T-helper 1 cell (primary cell): ENCODE data around the gene PRR9.
"Not testable (repeated sequence)": the region's sequence is repeated elsewhere in the genome, so short reads cannot be mapped to it uniquely, and the experiment has no call there.

Experiments used
- DNase-seq, 5 donors: peaks; one replicate each; pipeline ENCODE4 v3.0.0-alpha.2; 2012 to 2020
- total RNA-seq, 4 donors: gene quantifications; one replicate each; lab custom pipeline; 2026; lab: John Stamatoyannopoulos, UW

The PRR9 gene, protein sequence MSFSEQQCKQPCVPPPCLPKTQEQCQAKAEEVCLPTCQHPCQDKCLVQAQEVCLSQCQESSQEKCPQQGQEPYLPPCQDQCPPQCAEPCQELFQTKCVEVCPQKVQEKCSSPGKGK
- 0 reads per million in 4 donors for total RNA-seq

DNA sequence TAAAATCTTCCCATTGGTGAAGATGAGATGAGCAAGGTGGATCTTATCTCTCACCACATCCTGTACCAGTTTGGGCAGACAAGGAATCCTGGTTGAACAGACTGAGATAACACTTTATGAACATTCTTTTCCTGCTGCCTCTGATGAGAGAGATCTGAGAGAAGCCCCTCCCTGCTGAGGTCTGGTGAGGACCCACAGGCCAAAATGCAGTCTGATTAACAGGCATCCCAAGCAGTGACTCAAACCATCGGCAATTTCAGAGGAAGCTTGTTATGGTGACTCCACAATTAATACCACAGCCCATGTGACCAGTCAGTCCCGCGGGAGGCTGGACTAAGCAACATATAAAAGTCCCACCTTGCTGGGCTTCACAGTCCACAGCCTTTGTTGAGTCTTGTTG is at the start of gene PRR9:
Gene PRR9, plus strand, starts transcription at position 373 of the 400 bp plus-strand sequence. CDS start 561 bp downstream, outside the sequence.
- DNase-seq, result no peak

DNA sequence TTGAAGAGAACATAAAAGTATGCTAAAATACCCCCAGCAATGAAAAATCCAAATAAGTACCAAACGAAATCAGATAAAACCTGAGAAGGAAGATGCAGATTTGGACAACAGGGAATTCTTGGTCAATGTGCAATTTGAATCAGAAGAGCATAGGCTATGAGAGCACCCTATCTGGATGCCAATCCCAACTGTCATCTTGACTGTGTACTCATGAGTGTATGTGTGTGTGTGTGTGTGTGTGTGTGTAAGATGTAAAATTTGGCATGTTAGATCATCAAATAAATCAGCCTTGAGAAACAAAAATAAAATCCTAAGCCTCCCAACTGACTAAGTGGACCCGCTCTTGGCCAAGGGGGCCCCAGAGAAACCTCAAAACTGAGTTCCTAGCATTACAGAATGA is 48.7 kb upstream of the PRR9 start:
- no peak for DNase-seq

DNA sequence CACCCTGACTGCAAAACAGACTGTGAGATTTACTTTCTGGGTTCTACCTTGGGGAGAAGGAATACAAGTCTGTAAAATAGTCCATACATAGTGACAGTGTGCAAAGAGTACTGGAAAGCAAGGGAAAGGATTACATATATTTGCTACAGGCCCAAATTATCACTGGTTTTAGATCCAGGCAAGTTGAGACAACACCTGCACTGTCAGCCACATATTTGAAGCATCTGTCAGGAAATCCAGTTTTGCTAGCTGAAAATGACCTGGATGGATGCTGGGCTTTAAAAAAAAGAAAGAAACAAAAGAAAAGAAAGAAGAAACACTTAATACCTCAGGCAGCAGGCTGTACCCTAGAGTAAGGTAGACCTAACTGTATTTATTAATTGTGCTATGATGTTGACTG is 42.8 kb upstream of the PRR9 start:
- DNase-seq, result no peak

DNA sequence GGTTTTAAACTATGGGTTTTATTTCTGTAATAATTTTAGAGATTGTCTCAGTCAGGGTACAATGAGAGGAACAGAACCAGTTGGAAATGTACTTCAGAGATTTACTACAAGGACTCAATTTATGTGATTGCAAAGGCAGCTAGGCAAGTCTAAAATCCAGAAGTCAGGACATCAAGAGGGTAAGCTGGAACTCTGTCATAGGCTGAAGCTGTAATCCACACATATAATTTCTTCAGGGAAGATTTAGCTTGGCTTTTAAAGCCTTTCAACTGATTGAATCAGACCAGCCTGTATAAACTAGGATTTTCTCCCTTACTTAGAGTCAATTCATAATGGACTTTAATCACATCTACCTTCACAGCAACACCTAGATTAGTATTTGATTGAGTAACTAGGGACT is 38.5 kb upstream of the PRR9 start:
- no peak for DNase-seq

DNA sequence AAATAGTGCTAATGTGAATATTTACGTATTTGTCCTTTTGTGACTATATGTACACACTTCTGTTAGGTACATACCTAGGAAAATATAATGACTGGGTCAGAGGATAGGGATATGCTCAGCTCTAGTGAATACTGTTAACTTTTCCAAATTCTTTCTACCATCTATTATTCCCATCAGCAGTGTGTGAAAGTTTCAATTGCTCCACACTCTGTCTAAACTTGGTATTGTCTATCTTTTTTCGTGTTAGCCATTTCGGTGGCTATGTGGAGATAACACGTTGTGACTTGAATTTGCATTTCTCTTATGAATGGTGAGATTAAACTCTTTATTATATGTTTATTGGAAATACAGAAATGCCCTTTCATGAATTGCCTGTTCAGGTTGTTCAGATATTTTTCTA is 36.8 kb upstream of the PRR9 start:
- DNase-seq, result no peak

DNA sequence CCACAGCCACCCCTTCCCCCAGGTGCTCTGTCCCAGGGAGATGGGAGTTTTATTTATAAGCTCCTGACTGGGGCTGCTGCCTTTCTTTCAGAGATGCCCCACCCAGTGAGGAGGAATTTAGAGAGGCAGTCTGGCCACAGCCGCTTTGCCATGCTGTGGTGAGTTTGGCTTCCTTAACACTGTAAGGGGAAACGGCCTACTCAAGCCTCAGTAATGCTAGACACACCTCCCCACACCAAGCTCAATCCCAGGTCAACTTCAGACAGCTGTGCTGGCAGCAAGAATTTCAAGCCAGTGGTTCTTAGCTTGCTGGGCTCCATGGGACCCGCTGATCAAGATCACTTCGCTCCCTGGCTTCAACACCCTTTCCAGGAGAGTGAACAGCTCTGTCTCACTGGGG is 29.1 kb upstream of the PRR9 start:
- not testable (repeated sequence) for DNase-seq

DNA sequence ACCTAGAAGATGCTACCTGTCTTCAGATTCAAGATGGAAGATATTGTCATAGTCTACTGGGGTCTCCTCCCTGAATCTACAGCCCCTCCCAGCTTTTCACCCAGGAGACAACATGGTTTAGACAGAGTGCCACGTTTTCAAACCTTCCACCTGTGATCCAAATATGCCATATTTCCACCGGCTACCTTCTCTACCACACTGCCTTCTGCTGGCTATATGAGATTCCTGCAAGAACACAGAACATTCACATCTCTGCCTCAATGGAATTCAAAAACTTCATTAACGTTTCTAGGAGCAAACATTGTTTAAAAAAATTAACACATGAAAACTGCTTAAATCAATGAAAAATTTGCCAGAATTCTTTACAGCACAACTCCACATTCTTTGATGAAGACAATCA is 27.0 kb upstream of the PRR9 start:
- no peak for DNase-seq

DNA sequence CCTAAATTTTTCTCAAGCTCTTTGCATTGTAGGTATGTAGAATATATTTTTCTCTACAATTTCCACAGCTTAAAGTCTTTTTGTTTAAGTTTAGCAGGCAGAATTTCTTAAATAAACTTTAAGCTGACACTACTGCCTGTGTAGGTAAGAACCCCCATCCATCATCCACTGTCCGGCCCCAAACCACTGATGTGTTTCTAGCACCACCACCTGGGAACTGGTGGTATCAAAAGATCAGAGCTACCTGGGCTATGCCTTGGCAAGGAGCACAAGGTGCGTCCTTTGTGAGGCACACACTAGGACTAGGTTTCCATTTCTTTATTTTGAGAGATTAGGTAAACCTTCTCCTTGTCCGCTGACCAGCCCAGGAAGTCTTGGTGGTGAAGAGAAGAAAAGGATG is 24.7 kb upstream of the PRR9 start:
- DNase-seq, result no peak

DNA sequence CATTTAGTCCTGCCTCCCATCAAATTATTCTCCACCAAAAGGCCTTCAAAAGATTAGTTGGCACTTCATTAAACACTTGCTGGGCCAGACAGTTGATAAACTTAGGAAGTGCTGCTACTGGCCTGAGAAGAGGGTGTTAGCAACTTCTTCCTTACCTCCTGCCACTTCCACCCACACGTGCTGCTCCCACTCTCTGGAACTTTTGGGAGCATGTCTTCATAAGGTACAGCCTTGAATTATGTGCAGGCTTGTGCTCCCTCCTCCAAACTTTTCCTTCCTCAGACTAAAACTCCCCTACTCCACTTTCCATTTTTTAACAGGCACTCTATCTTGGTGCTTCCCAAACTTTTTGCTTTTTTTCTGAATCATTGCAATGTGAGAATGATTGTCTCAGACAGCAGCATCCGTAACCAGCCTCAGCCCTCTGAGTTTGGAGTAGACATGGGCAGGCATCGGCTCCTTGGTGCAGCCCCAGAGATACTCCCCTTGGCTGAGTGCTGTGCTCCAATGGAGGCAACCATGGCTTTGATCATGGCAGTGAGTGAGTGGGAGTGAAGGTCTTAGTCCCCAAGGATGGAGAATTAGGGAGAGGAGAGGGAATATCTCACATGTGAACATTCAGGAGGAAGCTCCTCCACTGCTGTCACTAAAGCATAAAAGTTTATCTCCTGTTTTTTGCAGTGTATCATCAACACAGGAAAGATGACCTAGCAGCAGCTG is 22.9 kb upstream of the PRR9 start:
- DNase-seq, result no peak

DNA sequence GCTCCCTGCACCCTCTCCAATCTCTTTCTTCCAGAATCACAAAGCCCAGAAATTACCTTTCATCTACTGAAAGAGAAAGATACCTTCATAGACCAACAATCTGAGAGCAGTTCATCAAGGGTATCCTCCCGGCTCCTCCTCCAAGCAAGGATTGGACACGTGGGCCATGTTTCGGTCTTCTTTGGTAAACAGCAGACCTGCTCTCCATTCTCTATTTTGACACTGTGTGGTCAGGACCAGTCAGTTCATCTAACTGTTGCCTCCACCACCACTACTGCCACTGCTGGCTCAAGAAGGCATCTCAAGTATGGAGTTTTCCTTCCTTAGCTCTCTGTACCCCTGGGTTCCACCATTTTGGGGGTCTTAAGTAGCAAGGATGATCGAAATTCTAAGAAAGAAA is 22.2 kb upstream of the PRR9 start:
- DNase-seq, result no peak

DNA sequence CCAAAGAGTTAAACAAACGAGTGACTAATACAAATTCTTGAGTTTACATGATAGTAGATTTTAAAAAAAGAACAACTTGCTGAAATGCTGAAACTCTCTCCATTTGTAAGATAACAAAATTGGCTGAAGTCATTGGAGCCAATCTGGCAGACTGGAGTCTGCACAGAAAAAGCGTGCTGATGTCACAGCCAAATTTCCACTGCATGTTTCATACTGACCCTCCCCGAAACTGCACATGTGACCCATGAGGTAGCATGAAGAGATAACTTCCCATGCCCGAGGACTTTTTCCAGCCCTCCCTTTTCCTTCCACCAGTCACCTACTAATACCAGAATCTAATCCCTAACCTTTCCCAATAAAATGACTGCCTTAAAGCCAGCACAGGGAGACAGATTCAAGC is 15.4 kb upstream of the PRR9 start:
- DNase-seq, result no peak

DNA sequence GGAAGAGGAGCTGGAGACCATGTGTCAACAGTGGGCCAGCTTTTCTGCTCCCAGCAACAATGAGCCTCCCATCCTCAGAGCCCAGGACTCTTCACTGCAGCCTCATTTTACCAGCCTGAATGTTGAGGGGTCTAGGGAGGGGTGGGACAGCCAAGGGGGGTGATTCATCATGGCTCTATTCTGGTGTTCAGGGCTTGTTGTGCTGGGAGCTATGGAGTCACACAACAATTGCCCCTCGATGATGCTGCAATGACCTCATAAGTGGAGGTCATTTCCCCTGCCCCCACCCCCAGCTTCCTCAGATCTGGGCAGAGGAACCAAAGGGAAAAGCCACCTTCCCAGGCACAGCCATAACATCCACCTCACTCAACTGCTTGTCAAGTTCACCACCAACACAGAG is 14.3 kb upstream of the PRR9 start, which contains the start of gene LELP1:
Gene LELP1, plus strand, starts transcription at position 301 of the 400 bp plus-strand sequence. CDS start 1,278 bp downstream, outside the sequence.
- DNase-seq, result no peak

DNA sequence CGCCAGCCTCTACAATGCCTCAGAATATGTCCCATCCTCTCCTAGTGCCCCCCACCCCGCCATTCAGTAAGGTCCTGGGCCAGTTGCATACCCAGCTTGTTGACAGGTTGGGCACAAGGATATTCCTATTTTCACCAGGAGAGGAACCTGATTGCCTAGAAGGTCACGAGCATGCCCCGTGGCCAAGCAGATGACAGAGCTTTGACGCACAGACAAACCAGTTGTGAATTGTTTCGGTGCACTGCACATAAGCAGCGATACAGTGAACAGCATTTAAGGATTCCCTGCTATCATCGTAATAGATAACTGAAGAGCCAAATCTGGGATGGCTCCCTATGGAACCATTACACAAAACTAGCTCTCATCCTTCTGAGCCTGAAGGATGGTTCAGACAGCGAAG is 10.8 kb upstream of the PRR9 start:
- no peak for DNase-seq

DNA sequence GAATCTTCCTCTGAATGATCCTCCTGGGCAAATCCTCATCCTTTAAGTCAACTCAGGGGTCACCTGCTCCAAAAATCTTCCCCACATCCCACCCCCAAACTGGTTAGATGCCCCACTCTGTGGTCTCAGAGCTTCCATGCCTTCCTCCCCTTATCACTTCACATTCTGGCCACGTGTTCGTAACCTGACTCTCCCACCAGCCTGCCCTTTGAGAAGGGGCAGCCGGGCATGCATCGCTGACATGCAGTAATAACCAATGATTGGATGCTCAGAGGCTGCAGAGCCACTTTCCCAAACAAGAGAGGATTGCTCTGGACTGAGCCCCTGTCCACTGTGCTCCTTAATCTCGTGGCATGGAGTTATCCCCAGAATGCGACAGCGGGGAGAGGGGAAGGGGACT is 7.2 kb upstream of the PRR9 start:
- DNase-seq, result no peak

DNA sequence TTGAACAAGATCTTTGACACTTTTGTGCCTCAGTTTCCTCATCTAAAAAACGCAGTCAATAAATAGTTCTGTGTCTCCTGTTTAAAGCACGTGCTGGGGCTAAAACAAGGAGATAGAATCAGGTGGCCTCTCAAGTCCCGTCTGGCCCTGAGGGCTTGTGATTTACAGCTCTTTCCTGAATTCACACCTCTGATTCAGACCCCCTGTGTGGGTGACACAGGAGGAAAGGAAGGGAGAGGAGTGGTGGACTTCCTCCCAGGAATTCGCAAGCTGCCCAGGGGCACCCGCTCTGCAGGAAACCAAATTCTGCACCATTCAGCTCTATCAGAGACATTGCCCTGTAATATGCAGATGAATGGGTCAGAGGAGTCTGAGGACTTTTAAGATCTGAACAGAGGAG is 5.2 kb upstream of the PRR9 start:
- DNase-seq, result no peak

DNA sequence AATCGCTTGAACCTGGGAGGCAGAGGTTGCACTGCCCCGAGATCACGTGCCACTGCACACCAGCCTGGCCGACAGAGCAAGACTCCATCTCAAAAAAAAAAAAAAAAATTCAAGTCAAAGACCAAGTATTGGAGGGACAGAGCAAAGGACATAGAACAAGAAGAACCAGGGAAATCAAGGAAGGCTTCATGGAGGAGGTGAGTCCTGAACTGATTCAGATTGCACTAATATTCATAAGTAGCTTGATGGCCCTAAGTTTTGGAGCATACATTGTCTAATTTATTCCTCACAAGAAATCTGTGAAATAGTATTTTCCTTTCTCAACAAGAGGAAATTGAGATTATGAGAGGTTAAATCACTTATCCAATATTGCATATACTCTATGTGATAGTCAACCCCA is 3.9 kb upstream of the PRR9 start:
- DNase-seq, result no peak

DNA sequence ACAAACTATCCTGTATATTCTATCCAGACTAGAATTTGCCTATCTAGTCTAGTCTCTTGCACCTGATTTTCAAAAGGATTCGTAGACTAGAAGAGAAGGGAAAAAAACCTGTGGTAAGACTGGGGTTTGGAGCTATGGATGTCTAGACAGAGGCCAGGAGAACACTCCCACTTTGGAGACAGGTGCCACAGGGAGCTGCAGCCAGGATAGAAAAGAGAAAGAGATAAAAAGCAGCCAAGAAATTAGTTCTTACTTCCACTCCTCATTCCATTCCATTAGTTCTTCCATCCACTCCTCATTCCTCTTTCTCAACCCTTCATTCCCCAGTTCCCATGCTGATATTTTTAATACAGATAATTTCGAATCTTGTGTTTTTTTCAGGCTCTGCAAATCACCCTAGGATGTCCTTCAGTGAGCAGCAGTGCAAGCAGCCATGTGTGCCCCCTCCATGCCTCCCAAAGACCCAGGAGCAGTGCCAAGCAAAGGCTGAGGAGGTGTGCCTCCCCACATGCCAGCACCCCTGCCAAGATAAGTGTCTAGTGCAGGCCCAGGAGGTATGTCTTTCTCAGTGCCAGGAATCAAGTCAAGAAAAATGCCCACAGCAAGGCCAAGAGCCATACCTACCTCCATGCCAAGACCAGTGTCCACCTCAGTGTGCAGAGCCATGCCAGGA is 496 bp downstream of the PRR9 start:
- no peak for DNase-seq

DNA sequence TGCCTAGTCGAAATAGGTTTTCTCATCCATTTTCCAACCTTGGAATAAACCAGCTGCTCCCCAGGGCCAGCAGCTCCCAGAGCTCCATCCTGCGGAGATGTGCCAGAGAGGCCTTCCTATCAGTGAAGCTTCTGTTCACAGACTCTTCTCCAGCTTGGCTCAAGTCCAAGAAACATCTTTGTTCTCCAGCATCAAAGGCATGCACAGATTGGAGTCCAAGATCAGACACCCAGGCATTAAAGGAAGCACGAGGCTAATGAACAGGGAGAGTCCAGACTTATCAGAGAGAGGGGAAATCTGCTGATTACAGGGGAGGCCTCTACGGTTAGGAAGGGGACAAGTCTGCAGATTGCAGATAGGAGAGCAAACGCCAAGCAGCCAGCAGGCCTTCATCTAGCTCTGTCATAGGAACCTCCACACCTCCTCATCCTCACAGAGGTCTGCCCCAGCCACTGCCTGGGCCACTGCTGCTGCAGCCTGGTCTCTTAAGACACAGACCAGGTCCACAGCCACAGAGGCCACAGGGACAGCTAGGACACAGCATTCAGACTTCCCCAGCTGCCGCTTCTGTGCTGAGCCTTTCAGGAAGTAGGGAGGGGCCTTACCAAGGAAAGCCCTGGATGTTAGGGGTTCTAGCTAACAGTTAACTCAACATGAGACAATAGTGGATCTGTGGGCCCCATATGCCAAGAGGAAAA is 3.4 kb downstream of the PRR9 start:
- DNase-seq, result no peak

DNA sequence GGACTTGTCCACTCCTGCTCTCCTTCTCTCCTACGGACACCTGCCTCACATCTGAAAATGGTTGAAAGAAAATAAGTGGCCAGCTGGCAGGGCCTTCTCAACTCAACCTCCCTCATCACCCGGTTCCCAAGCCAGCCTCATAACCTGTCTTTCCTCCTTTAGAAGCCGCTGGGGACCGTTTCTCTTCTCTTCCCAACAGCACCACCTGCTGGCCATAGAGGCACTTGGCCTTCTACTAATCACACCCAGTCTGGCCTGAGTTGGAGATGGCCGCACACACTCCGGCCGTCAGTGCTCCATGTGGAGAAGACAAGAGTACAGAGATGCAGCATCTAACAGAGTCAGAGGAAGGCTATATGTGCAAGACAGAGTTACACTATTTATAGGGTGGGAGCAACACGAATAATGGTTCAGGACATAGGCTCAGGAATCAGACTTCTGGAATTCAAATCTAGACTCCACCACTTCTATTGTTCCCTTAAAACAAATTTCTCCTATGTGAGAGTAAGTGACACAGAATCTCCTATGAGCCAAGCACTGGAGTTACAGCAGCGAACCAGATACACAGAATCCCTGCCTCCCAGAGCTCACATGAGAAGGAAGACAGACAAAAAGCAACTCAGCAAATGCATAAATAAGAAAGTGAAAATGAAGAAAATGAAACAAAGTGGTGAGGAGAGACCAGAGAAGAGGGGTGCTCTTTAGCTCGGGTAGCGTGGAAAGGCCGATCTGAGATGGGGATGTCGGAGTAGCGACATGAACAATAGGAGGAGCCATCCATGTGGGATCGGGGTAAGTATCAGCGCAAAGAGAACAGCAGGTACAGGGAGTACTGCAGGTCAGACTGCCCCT is 5.9 kb downstream of the PRR9 start:
- DNase-seq, result peak in 3 of 5 donors; percentile 7 to 42 (median 25)

DNA sequence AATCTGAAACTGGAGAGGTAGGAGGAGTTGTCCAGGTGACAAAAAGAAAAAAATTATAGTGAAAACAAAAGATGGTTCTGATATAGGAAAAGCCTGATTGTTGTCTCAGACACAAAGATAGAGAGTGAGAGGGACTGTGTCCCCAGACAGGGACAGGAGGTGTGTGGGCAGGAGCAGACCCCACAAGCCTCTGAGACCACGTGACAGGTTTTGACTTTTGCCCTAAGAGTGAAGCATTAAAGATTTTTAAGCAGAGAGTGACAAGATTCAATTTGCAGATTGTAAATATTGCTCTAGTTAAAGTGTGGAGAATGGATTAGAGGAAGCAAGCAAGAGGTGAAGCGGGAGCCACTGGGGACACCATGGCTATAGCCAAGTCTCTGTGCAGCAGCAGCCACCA is 10.4 kb downstream of the PRR9 start:
- no peak for DNase-seq

DNA sequence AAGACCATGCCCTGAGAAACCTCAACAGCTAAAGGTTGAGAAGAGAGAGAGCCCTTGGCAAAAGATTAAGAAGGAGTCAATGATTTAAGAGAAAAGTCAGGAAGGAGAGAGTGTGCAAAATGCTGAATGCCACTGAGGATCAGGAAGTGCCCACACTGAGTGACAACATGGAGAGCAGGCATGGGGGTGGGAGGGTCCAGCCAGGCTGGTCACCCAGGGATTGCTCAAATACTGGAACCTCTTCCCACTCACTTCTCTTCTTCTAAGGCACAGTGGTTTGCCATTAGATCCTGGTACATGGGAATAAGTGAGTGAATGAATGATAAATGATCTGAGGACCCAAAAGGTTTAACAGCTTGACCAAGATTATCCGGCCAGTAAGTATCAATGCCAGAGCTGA is 11.1 kb downstream of the PRR9 start:
- no peak for DNase-seq

DNA sequence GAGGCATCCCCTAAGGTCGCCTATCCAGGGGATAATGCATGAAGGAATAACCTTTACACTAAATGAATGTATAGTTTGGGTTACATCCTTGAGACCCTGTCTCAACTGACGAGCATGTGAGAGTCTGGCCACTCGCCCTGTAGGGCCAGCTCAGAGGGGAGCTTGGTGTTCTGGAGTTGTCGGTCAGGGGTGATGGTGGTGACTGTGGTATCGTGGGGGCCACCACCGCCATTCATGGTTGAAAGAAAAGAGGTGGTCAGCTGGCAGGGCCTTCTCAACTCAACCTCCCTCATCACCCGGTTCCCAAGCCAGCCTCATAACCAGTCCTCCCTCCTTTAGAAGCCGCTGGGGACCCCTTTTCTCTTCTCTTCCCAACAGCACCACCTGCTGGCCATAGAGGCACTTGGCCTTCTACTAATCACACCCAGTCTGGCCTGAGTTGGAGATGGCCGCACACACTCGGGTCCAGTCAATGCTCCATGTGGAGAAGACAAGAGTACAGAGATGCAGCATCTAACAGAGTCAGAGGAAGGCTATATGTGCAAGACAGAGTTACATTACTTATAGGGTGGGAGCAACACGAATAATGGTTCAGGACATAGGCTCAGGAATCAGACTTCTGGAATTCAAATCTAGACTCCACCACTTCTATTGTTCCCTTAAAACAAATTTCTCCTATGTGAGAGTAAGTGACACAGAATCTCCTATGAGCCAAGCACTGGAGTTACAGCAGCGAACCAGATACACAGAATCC is 11.9 kb downstream of the PRR9 start:
- not testable (repeated sequence) for DNase-seq
